Hypothalamus (tissue), 51 donors: ENCODE results near the gene ST6GALNAC6.

ENCODE experiments used
- DNase-seq, 51 donors: peaks; one replicate each; lab custom pipeline; 2025; lab: John Stamatoyannopoulos, UW

ST6GALNAC6 gene

DNA sequence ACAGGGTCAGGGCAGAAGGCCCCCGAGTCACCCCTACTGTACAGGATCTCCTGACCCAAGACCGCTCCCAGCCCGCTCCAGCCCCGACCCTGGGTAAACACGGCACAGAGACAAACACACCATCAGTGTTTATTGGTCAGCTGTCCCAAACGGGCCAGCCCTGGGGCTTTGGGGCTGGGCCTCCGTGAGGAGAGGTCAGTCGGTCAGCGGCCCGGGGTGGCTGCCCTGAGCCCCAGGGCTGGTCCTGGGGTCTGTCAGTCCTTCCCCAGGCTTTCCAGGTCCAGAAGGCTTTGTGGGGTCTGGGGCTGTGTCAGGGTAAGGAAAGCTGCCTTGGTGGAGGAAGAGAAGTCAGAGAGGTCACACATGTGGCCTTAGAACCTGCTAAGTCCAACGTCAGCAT, 35.6 kb upstream of the ST6GALNAC6 start:
- DNase-seq = no peak

DNA sequence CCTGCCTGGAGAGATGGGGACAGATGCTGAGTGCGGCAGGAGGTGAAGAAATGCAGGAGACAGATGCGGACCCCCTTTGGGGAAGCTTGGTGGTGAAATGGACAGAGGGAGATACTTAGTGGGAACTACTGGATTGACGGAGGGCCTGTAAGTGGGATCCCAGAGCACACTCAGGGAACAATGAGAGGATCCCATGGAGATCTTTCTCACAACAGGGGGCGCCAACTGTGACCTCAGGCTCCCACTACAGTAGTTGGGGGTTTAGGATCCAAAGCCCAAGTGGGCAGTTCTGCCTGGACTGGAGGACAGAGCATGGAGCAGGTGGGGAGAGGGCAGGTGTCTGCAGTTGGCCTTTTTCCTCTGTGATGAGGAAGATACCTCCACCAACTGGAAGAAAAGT, 34.8 kb upstream of the ST6GALNAC6 start:
- DNase-seq = no peak

DNA sequence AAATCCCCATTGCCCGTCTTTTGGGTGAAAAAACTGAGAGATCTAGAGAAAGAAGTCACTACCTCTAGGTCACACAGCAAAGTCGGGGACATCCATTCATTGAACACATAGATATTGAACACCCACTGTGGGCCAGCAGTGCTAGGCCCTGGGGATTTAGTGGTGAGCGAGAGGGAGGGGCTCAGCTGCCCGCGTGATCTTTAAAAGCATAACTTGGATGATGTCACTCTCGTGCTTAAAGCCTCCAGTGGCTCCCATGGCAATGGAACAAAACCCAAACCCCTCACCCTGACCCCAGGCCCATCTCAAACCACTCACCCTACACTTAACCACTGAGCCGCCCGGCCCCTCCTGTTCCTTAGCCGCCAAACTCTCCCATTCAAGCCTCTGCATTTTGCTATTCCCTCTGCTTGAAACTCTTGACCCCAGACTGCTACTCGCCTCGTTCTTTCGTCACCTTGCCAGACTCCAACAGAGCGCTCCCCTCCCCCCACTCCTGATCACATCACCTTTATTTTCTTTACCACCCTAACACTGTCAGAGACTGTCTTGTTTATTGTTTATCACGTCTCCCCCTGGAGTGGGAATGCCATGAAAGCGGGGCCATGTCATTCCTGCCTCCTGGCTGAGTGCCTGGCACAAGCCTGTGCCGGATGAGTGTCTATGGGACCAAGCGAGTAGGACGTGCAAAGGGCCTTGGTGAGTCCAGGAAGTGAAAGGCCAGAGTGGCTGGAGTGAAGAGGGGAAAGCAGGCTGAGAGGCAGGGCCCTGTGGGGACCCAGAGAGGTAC, 31.9 kb upstream of the ST6GALNAC6 start:
- no peak for DNase-seq

DNA sequence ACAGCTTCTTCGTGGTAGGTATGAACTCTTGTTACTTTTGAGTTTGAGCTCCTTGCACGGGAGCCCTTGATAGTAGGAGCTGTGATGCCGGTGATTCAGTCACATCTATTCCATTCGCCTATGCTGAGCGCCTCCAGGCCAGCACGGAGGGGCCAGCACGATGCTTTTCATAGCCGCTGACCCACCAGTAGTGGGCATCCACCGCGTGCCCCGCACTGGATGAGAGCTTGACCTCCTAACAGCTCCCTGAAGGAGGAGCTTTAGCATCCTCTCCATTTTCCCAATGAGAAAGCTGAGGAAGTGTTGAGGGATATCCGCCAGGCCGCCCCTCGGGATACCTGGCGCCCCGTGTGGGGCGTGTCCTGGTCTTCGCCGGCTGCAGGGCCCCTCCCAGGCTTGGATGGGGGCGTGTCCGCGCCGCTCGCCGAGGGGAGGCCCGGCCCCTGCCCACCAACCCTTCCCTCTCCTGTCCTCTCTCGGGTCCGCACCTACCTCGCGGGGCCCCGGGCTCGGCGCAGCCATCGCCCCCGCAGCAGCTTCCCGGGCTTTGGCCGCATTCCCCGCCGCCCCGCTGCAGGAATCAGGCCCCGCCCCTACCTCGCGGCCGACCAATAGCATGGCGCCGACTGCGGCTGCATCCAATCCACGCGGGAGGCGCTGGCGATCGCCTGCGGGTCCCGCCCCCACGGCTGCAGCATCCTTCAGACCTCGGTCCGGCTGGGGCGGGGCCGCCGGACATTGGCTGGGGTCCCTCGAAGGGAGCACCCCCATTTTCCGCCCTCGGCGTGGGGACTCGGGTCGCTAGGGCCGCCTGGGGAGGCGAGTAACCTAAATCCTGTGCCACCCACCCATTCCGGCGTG, 31.1 kb upstream of the ST6GALNAC6 start, which contains the start of gene PIP5KL1:
PIP5KL1 (minus strand) TSS at position 547 of the 861 bp plus-strand sequence; CDS start at position 522, 25 bp downstream.
- peak in 49 of 51 donors; percentile 36 to 88 (median 74) for DNase-seq

DNA sequence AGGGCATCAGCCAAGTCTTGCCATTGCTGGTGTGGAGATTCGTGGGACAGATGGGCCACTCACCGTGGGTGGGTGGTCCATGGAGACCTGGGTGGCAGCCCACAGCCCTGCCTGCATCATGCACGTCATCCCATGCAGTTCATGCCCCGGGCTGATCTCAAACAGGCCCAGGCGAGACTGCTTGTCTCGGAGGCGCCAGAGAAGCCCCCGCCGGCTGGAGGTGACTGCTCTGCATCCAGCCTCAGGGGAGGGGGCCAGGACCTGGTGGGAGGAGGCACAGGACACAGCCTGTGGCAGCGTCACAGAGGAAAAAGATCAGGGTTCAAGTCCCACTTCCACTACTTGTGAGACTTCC, 30.2 kb upstream of the ST6GALNAC6 start:
- no peak for DNase-seq

DNA sequence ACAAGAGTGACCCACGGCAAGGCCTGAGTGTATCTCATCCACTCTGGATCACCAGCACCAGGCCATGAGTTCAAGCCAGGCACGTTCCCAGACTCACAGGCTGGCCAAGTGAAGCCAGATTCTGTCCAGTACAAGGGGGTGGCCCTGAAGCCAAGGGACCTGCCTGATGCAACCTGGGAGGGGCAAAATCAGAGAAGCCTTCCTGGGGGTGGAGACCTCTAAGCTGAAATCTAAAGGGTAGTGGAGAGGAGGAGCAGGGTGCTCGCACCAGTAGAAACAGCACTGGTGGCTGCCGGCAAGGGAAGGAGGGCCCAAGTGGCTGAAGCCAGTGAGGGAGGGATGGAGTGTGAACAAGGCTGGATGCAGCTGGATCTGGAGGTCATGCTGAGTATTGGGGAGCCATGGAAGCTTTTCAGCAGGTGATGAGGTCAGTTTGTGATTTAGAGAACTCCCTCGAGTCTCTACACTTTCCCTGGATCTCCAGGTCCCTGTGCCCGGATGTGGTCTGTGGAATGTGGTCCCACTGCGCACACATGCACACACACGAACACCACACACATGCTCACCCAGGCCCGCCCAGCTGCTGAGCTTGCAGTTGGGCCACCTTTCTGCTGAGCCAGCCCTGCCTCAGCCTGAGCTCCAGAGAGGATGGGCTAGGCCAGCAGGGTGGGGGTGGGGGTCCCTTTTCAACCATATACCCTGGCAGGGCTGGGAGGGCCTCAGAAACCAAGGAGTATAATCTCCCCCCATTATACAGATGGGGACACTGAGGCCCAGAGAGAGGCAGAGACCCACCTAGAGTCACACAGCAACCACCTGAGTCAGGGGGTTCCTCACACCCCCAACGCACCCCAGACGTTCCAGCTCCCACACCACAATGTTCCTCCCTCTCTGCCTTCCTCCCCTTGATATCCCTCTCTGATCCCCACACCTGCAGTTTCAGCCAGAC, 29.5 kb upstream of the ST6GALNAC6 start:
- DNase-seq = no peak

DNA sequence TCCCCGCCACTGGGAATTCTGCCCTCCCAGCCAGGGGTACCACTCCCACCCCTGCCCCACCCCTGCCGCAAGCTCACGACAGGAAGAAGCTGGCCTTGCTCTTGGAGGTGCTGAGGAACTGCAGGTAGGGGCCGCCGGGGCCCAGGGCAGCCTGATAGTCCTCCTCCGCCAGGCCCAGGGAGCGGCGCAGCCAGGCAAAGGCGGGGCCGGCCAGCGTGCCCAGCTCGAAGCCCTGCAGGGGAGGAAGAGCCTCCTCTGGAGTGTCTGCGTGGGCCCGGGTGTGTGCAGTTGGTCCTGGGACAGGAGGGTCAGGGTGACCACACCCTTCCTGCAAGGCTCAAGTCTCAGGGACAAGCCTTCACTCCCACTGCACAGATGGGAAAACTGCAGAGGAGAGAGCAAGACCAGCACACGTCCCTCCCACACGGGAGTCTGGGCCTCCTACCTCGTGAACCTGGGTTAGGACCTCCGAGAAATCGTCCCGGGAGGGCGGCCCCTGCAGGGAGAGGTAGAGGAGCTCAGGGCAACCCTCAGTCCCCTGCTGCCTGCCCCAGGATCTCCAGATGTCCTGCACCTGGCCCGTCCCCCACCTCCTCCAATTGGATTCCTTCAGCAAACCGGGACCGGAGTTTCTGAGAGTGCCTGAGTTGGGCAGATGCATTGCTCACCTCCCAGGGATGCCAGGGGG, 28.7 kb upstream of the ST6GALNAC6 start:
- DNase-seq = no peak

GRCh38 chr9:127927201-127927987, 28.0 kb upstream of the ST6GALNAC6 start:
- no peak for DNase-seq

GRCh38 chr9:127926906-127927200, 27.4 kb upstream of the ST6GALNAC6 start:
- DNase-seq = no peak

GRCh38 chr9:127925959-127926905, 26.8 kb upstream of the ST6GALNAC6 start:
- no peak for DNase-seq

GRCh38 chr9:127924736-127925444, 25.5 kb upstream of the ST6GALNAC6 start:
- no peak for DNase-seq

DNA sequence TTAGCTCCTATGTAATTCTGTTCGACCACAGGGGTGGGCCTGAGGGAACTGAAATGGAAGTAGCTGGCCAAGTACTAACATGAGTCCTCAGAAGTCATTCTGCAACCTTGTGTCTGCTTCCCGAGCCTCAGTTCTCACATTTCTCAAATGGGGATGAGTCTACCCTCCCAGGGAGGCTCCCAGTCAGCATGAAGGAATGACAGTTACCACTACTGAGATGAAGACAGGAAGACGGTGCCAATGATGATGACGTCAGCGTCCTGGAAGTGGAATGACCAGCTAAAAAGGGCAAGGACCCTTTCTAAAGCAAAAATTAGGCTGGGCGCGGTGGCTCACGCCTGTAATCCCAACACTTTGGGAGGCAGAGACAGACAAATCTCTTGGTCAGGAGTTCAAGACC, 24.4 kb upstream of the ST6GALNAC6 start:
- no peak for DNase-seq

DNA sequence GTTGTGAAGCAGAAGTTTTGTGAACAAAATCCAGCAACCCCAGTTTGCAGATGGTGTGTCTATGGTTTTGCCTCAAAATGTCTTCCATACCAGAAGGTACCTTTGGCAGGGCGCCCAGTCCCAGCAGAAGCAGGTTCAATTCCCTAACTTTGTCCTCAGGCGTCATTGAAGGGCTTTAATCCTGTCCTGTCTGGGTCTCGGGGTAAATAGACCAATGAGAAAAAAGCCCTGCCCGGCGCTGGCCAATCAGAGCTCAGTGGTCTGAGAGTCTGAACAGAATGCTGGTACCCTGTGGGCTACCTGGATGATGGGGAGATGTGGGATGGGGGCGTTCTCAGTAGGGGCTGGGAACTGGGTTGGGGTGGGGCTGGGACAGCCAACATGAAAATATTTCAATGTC, 23.6 kb upstream of the ST6GALNAC6 start:
- DNase-seq = no peak

DNA sequence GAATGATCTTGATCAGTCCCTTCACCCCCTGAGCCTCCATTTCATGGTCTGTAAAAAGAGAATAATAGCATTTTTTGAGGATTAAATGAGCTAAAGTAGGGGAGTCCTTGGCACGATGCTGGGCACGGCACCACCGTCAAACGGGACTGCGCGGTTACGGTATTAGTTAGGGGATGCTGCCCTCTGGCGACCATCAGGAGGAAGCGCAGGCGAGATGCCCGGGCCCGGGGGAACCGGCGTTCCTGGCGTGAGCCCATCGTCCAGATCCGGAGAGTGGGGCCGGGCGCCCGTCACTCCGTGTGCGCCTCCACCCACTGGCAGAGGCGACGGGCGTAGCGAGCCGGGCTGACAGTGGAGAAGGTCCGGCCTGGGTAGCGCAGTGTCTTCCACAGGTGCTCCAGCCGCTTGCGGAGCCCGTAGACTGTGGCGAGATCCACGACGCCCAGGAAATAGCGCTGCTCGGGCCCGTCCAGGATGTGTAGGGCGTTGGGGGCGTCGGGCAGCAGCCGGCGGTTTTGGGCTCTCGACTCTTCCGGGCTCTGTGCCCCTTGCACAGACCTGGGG, 22.2 kb upstream of the ST6GALNAC6 start:
- DNase-seq = peak in 38 of 51 donors; percentile 14 to 80 (median 50)

DNA sequence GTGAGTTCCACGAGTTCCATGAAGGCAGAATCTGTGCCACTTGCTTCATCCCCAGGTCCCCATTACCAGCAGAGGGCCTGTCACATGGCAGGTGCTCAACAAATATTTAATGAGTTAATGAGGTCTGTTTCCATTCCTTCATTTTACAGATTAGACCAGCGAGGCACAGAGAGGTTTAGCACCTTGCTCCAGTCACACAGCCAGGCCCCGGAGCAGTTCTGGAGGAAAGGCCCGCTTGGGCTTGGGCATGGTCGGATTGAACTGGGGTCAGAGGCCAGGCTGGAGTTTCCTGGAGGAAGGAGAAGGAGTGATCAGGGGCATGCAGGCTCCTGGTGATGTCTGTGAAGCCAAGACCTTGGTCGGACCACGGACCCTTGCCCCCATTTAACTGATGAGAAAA, 21.4 kb upstream of the ST6GALNAC6 start:
- no peak for DNase-seq

GRCh38 chr9:127919253-127919815, 19.9 kb upstream of the ST6GALNAC6 start:
- DNase-seq = peak in 4 of 51 donors; percentile 14 to 54 (median 23)
